Upper lobe of left lung (tissue), 4 donors: ENCODE results near the gene ELAVL2.

Experiments used
- CTCF ChIP-seq, 6 experiments: fragments of 450-650 bp in 4 of 6; fragments of 200-600 bp in 2 of 6; sonication (generic) in 2 of 6; IDR thresholded peaks; one replicate each; pipeline ENCODE4 v1.5.1; 2016 to 2019; ENCODE audit warnings: antibody characterized with exemption in 6 of 6
- POLR2A ChIP-seq, 4 donors: fragments of 450-650 bp; IDR thresholded peaks; one replicate each; pipeline ENCODE4 v1.5.1; 2016 to 2017; ENCODE audit warnings: antibody characterized with exemption in 4 of 4, mild to moderate bottlenecking in 2 of 4

- no peak for TF ChIP-seq CTCF (IDR thresholded peaks at IDR 0.05)
- TF ChIP-seq POLR2A (IDR thresholded peaks at IDR 0.05), result no peak
Measured at GRCh38 chr9:23803216-23803615, 22.8 kb downstream of the ELAVL2 start.
